Liver (tissue), 3 donors: ENCODE results near the gene PCSK6.

Experiments
- FOXA1 ChIP-seq: IDR thresholded peaks from 2 replicates; pipeline ENCODE4 v1.6.1; 2016; ENCODE audit warnings: antibody characterized with exemption
- HNF4A ChIP-seq, 2 donors: conservative IDR thresholded peaks; 2 replicates each; pipeline ENCODE4 v1.6.1; 2016; ENCODE audit warnings: antibody characterized with exemption in 2 of 2, mild to moderate bottlenecking in 2 of 2
- JUND ChIP-seq, 2 donors: IDR thresholded peaks; 2 replicates each; pipeline ENCODE4 v1.6.1; 2016; ENCODE audit warnings: antibody characterized with exemption in 2 of 2
- RAD21 ChIP-seq, 2 donors: IDR thresholded peaks; 2 replicates each; pipeline ENCODE4 v1.6.1; 2016; ENCODE audit warnings: antibody characterized with exemption in 2 of 2, mild to moderate bottlenecking in 2 of 2
- RXRA ChIP-seq, 2 donors: IDR thresholded peaks; 2 replicates each; pipeline ENCODE4 v1.6.1; 2017 to 2018; ENCODE audit warnings: antibody characterized with exemption in 2 of 2, mild to moderate bottlenecking in 1 of 2
- SP1 ChIP-seq: IDR thresholded peaks from 2 replicates; pipeline ENCODE4 v1.6.1; 2018; ENCODE audit warnings: antibody characterized with exemption, mild to moderate bottlenecking
- TAF1 ChIP-seq: conservative IDR thresholded peaks from 2 replicates; pipeline ENCODE4 v1.6.1; 2016; ENCODE audit warnings: antibody characterized with exemption, mild to moderate bottlenecking
- YY1 ChIP-seq: IDR thresholded peaks from 2 replicates; pipeline ENCODE4 v1.6.1; 2016; ENCODE audit warnings: antibody characterized with exemption, mild to moderate bottlenecking
- TF ChIP-seq, protein P1 (sequence below): fragments of 150-350 bp; IDR thresholded peaks from 2 replicates; pipeline ENCODE4 v1.5.1; 2017; ENCODE audit warnings: improper control_type of control experiment, low read depth, low read length; ENCODE audit not compliant: missing input control
- TF ChIP-seq, protein P2 (sequence below): IDR thresholded peaks from 2 replicates; pipeline ENCODE4 v1.6.1; 2016; ENCODE audit warnings: antibody characterized with exemption
- TF ChIP-seq, protein P3 (sequence below): IDR thresholded peaks from 2 replicates; pipeline ENCODE4 v1.6.1; 2016; ENCODE audit warnings: antibody characterized with exemption
- TF ChIP-seq, protein P4 (sequence below): IDR thresholded peaks from 2 replicates; pipeline ENCODE4 v1.6.1; 2016; ENCODE audit warnings: antibody characterized with exemption, mild to moderate bottlenecking
- TF ChIP-seq, protein P5 (sequence below): IDR thresholded peaks from 2 replicates; pipeline ENCODE4 v1.6.1; 2016; ENCODE audit warnings: antibody characterized with exemption
- donor health status: healthy.
- donor health status: healthy.

DNA sequence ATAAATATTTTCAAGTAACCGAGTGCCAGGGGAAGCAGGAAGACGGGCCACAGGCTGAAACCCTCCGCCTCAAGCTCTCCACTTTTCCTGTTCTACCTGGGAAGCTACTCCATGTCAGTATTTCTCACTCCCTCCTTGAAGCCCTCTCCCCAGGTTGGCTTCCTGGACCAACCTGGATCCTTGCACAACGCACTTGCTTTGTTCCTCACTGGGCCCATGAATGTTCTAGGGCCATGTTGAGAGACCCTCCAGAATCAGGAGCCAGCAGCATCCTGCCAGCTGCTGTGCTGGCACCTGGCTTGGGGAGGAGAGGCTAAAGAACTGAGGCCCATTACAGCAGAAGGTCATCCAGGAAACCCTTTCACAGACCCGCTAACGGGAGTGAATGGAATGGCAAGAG lies 115.2 kb downstream of the PCSK6 start:
- TF ChIP-seq, protein P1, sequence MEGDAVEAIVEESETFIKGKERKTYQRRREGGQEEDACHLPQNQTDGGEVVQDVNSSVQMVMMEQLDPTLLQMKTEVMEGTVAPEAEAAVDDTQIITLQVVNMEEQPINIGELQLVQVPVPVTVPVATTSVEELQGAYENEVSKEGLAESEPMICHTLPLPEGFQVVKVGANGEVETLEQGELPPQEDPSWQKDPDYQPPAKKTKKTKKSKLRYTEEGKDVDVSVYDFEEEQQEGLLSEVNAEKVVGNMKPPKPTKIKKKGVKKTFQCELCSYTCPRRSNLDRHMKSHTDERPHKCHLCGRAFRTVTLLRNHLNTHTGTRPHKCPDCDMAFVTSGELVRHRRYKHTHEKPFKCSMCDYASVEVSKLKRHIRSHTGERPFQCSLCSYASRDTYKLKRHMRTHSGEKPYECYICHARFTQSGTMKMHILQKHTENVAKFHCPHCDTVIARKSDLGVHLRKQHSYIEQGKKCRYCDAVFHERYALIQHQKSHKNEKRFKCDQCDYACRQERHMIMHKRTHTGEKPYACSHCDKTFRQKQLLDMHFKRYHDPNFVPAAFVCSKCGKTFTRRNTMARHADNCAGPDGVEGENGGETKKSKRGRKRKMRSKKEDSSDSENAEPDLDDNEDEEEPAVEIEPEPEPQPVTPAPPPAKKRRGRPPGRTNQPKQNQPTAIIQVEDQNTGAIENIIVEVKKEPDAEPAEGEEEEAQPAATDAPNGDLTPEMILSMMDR: no peak
- TF ChIP-seq JUND (IDR thresholded peaks at IDR 0.05) (no peak), YY1 (no peak), RXRA (IDR thresholded peaks at IDR 0.05) (no peak), RAD21 (IDR thresholded peaks at IDR 0.05) (no peak), TAF1 (no peak), HNF4A (conservative IDR thresholded peaks at IDR 0.05) (no peak), FOXA1 (no peak), SP1 (no peak)
- TF ChIP-seq, protein P2, sequence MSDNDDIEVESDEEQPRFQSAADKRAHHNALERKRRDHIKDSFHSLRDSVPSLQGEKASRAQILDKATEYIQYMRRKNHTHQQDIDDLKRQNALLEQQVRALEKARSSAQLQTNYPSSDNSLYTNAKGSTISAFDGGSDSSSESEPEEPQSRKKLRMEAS: no peak
- TF ChIP-seq, protein P3, sequence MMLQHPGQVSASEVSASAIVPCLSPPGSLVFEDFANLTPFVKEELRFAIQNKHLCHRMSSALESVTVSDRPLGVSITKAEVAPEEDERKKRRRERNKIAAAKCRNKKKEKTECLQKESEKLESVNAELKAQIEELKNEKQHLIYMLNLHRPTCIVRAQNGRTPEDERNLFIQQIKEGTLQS: no peak
- TF ChIP-seq, protein P4, sequence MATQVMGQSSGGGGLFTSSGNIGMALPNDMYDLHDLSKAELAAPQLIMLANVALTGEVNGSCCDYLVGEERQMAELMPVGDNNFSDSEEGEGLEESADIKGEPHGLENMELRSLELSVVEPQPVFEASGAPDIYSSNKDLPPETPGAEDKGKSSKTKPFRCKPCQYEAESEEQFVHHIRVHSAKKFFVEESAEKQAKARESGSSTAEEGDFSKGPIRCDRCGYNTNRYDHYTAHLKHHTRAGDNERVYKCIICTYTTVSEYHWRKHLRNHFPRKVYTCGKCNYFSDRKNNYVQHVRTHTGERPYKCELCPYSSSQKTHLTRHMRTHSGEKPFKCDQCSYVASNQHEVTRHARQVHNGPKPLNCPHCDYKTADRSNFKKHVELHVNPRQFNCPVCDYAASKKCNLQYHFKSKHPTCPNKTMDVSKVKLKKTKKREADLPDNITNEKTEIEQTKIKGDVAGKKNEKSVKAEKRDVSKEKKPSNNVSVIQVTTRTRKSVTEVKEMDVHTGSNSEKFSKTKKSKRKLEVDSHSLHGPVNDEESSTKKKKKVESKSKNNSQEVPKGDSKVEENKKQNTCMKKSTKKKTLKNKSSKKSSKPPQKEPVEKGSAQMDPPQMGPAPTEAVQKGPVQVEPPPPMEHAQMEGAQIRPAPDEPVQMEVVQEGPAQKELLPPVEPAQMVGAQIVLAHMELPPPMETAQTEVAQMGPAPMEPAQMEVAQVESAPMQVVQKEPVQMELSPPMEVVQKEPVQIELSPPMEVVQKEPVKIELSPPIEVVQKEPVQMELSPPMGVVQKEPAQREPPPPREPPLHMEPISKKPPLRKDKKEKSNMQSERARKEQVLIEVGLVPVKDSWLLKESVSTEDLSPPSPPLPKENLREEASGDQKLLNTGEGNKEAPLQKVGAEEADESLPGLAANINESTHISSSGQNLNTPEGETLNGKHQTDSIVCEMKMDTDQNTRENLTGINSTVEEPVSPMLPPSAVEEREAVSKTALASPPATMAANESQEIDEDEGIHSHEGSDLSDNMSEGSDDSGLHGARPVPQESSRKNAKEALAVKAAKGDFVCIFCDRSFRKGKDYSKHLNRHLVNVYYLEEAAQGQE: no peak
- TF ChIP-seq, protein P5, sequence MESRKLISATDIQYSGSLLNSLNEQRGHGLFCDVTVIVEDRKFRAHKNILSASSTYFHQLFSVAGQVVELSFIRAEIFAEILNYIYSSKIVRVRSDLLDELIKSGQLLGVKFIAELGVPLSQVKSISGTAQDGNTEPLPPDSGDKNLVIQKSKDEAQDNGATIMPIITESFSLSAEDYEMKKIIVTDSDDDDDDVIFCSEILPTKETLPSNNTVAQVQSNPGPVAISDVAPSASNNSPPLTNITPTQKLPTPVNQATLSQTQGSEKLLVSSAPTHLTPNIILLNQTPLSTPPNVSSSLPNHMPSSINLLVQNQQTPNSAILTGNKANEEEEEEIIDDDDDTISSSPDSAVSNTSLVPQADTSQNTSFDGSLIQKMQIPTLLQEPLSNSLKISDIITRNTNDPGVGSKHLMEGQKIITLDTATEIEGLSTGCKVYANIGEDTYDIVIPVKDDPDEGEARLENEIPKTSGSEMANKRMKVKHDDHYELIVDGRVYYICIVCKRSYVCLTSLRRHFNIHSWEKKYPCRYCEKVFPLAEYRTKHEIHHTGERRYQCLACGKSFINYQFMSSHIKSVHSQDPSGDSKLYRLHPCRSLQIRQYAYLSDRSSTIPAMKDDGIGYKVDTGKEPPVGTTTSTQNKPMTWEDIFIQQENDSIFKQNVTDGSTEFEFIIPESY: no peak
